ENCODE measurements around the gene PXMP4.

The PXMP4 gene, protein sequence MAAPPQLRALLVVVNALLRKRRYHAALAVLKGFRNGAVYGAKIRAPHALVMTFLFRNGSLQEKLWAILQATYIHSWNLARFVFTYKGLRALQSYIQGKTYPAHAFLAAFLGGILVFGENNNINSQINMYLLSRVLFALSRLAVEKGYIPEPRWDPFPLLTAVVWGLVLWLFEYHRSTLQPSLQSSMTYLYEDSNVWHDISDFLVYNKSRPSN

DNA sequence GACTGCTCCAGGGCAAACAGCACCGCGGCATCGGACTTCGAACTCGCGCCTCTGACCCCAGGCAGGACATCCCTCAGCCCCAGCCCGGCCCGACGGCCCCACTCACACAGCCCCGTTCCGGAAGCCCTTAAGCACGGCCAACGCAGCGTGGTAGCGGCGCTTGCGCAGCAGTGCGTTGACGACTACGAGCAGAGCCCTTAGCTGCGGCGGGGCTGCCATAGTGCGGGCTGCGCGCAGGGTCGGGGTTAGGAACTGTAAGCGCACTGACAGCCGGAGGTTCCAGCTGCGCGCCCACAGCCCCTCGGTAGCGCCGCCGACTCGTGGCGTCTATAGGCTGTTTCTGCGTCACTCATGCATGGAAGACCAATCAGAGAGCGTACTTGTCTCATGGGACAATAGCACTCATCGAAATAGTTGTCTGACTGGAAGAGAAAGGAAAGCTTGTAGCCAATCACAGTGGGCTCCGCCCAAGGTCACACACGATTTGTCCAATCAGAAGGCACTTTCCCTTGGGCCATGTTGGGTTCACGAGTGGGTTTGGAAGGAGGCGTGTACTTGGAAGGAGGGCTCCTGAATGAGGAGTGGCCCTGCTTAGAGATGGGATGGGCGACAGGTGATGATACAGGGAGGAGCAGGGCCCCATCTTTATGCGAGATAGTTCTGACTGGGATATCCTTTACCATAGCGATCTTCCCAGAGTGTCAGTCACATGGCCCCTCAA is at the start of gene PXMP4:
Gene PXMP4, minus strand, starts transcription at position 322 of the 721 bp plus-strand sequence. Its CDS starts 103 bp downstream, at position 219.
- in situ Hi-C loops (cut with MboI; ENCODE audit: low sequenced_read_pairs, unreplicated experiment), result no loop called here
- TF ChIP-seq, protein P1, sequence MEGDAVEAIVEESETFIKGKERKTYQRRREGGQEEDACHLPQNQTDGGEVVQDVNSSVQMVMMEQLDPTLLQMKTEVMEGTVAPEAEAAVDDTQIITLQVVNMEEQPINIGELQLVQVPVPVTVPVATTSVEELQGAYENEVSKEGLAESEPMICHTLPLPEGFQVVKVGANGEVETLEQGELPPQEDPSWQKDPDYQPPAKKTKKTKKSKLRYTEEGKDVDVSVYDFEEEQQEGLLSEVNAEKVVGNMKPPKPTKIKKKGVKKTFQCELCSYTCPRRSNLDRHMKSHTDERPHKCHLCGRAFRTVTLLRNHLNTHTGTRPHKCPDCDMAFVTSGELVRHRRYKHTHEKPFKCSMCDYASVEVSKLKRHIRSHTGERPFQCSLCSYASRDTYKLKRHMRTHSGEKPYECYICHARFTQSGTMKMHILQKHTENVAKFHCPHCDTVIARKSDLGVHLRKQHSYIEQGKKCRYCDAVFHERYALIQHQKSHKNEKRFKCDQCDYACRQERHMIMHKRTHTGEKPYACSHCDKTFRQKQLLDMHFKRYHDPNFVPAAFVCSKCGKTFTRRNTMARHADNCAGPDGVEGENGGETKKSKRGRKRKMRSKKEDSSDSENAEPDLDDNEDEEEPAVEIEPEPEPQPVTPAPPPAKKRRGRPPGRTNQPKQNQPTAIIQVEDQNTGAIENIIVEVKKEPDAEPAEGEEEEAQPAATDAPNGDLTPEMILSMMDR (IDR thresholded peaks at IDR 0.05; ENCODE audit: borderline replicate concordance, control extremely low read depth, extremely low read depth, insufficient read depth, missing control alignments), result no peak
- peak; percentile 99 for DNase-seq (ENCODE audit: low spot score)

DNA sequence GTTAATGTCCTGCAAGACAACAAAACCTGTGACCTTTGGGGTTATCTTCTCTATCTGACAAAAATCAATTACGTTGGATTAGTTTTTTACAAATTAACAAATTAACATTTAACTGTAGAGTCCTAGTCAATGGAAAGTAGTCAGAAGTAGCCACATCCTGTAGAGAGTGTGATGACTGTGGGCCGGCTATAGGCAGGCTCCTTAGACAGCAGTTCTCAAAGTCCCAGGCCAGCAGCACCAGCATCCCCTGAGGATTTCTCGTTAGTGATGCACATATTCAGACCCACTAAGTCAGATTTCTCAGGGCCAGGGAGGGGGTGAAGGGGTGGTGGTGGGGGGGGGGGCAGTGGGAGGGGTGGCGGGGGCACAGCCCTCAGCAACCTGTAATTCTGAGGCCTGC is 48.9 kb upstream of the PXMP4 start:
- no peak for DNase-seq (ENCODE audit: low spot score)
- in situ Hi-C loops (cut with MboI; ENCODE audit: low sequenced_read_pairs, unreplicated experiment), result no loop called here
- TF ChIP-seq, protein P1 (IDR thresholded peaks at IDR 0.05; ENCODE audit: borderline replicate concordance, control extremely low read depth, extremely low read depth, insufficient read depth, missing control alignments), result no peak

DNA sequence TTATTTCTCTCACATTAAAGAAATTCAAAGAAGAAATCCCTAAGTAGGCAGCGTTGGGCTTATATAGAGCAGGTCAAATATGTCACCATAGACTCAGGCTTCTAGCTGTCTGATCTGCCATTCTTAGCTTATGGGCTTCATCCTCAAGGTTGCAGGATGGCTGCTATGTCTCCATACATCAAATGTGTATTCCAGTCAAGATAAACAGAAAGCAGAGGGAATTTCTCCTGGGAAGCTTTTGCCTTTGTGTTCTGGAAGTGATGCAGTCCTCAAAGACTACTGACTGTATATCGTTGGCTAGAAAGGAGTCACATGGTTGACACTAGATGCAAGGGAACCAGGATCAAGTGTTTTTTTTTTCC is 47.6 kb upstream of the PXMP4 start:
- TF ChIP-seq, protein P1 (IDR thresholded peaks at IDR 0.05; ENCODE audit: borderline replicate concordance, control extremely low read depth, extremely low read depth, insufficient read depth, missing control alignments), result no peak
- in situ Hi-C loops (cut with MboI; ENCODE audit: low sequenced_read_pairs, unreplicated experiment), result no loop called here
- DNase-seq (ENCODE audit: low spot score), result no peak

DNA sequence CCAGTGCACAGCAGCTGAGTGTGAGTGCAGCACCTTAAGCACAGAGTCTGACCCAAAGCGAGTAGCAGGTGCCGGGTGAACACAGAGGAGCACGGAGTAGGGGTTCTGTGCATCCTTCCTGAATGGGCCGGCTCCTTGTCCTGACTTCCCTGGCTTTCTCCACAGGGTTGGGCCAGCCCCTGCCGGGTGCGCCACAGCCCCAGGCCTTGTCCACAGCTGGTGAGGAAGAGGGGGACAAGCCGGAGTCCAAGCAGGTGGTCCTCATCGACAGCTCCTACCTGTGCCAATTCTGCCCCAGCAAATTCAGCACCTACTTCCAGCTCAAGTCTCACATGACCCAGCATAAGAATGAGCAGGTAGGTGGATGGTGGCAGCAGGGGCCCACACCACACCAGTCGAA is 46.6 kb upstream of the PXMP4 start:
- in situ Hi-C loops (cut with MboI; ENCODE audit: low sequenced_read_pairs, unreplicated experiment), result no loop called here
- TF ChIP-seq, protein P1 (IDR thresholded peaks at IDR 0.05; ENCODE audit: borderline replicate concordance, control extremely low read depth, extremely low read depth, insufficient read depth, missing control alignments), result no peak
- DNase-seq (ENCODE audit: low spot score), result no peak

DNA sequence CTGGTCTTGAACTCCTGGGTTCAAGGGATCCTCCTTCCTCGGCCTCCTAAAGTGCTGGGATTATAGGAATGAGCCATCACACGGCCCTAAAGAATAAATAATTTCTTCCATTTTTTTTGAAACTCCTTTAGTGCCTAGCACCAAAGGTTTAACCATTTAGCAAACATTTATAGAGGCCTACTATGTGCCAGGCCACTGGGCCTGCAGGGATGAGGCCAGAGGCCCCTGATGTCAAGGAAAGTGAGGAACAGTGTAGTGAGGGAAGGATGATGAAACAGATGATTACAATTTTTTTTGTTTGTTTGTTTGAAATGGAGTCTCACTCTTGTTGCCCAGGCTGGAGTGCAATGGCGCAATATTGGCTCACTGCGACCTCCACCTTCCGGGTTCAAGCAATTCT is 45.5 kb upstream of the PXMP4 start:
- TF ChIP-seq, protein P1 (IDR thresholded peaks at IDR 0.05; ENCODE audit: borderline replicate concordance, control extremely low read depth, extremely low read depth, insufficient read depth, missing control alignments), result no peak
- in situ Hi-C loops (cut with MboI; ENCODE audit: low sequenced_read_pairs, unreplicated experiment), result no loop called here
- no peak for DNase-seq (ENCODE audit: low spot score)

DNA sequence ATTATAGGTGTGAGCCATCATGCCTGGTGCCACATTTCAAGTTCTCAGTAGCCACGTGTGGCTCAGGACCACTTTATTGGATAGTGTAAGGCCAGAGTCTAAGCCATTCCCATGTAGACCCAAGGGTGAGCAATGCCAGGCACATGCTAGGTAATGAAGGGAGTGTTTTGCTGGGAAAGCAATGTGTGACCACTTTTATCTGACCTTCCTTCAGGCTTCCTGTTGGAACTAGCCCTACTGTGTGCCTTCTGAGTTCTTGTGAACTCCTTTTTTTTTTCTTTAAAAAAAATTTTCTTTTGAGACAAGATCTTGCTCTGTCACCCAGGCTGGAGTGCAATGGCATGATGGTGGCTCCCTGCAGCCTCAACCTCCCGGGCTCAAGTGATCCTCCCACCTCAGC is 45.0 kb upstream of the PXMP4 start:
- in situ Hi-C loops (cut with MboI; ENCODE audit: low sequenced_read_pairs, unreplicated experiment), result no loop called here
- TF ChIP-seq, protein P1 (IDR thresholded peaks at IDR 0.05; ENCODE audit: borderline replicate concordance, control extremely low read depth, extremely low read depth, insufficient read depth, missing control alignments), result no peak
- DNase-seq (ENCODE audit: low spot score), result no peak
